GDM1 (cell line): ENCODE measurements around the gene UBE2U.

Source experiments
- DNase-seq: peaks from one replicate; lab custom pipeline; 2025; lab: John Stamatoyannopoulos, UW

The UBE2U gene

GRCh38 chr1:64295136-64295535 lies 91.7 kb downstream of the UBE2U start:
- DNase-seq: no peak

DNA sequence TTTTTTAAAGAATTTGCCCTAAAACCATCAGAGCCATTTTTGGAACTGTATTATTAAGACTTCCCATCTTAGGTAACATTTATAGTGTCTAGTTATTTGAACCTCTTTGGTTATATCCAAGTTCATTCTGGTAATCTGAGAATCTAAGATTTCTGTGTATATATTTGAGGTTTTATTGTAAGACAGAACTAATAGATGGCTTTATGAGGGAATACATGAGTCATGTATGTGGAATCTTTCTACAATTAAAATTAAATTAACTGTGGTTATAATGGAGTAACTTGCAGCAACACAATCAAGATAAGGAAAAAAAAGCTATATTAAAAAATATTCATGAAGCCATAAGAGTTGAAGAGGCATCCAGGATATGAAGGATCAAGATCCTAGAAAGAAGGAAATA lies 92.1 kb downstream of the UBE2U start:
- DNase-seq: no peak

- no peak for DNase-seq
These were observed 93.0 kb downstream of the UBE2U start for GRCh38 chr1:64296459-64296858.

DNA sequence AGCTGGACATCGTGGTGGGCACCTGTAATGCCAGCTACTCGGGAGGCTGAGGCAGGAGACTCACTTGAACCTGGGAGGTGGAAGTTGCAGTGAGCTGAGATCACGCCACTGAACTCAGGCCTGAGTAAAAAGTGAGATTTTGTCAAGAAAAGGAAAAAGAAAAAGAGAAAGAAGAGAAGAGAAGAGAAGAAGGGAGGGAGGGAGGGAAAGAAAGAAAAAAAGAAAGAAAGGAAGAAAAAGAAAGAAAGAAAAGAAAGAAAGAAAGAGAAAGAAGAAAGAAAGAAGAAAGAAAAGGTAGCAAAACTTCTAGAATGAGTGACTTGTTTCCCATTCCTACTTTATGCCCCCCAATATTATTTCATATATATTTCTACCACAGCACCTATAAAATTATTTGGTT lies 98.8 kb downstream of the UBE2U start:
- no peak for DNase-seq

GRCh38 chr1:64302971-64303370 lies 99.5 kb downstream of the UBE2U start:
- no peak for DNase-seq

GRCh38 chr1:64304823-64305222 lies 101.4 kb downstream of the UBE2U start:
- no peak for DNase-seq

GRCh38 chr1:64308866-64309265 lies 105.4 kb downstream of the UBE2U start:
- peak; percentile 80 for DNase-seq

- no peak for DNase-seq
These were observed 106.0 kb downstream of the UBE2U start for GRCh38 chr1:64309431-64309831.

- no peak for DNase-seq
These were observed 107.3 kb downstream of the UBE2U start for GRCh38 chr1:64310760-64311159.

GRCh38 chr1:64312431-64312830 lies 109.0 kb downstream of the UBE2U start:
- DNase-seq: no peak

GRCh38 chr1:64315402-64315801 lies 112.0 kb downstream of the UBE2U start:
- no peak for DNase-seq
